HG03045 (cell line): ENCODE measurements around the gene YPEL3.
"Not testable (repeated sequence)": the region's sequence is repeated elsewhere in the genome, so short reads cannot be mapped to it uniquely, and the experiment has no call there.

Experiments used
- ATAC-seq: cut with Tn5 transposase; IDR thresholded peaks from one replicate; pipeline ENCODE4 v1.9.1; 2021; ENCODE audit warnings: mild to moderate bottlenecking, moderate library complexity; ENCODE audit not compliant: unreplicated experiment

Gene YPEL3

GRCh38 chr16:30096105-30096861, at the start of gene YPEL3:
YPEL3 (minus strand) TSS chr16:30096213; CDS start chr16:30095482, 731 bp downstream.
- peak; percentile 55 for ATAC-seq

GRCh38 chr16:30145657-30146056, 49.6 kb upstream of the YPEL3 start:
- ATAC-seq: no peak

GRCh38 chr16:30144917-30145316, 48.9 kb upstream of the YPEL3 start:
- no peak for ATAC-seq

- ATAC-seq: no peak
These were observed 48.0 kb upstream of the YPEL3 start for GRCh38 chr16:30144017-30144416.

- ATAC-seq: no peak
These were observed 47.3 kb upstream of the YPEL3 start for GRCh38 chr16:30143347-30143702.

GRCh38 chr16:30142672-30143346, 46.8 kb upstream of the YPEL3 start:
- ATAC-seq: no peak

GRCh38 chr16:30141750-30142149, 45.7 kb upstream of the YPEL3 start:
- no peak for ATAC-seq

- ATAC-seq: no peak
These were observed 43.8 kb upstream of the YPEL3 start for GRCh38 chr16:30139583-30140481.

- ATAC-seq: no peak
These were observed 41.9 kb upstream of the YPEL3 start for GRCh38 chr16:30137897-30138296.

- no peak for ATAC-seq
These were observed 41.1 kb upstream of the YPEL3 start for GRCh38 chr16:30136971-30137605.

GRCh38 chr16:30132591-30132990, 36.6 kb upstream of the YPEL3 start:
- ATAC-seq: no peak

GRCh38 chr16:30131869-30132475, 36.0 kb upstream of the YPEL3 start:
- no peak for ATAC-seq

- ATAC-seq: no peak
These were observed 32.0 kb upstream of the YPEL3 start for GRCh38 chr16:30127993-30128392.

GRCh38 chr16:30125690-30126089, 29.7 kb upstream of the YPEL3 start:
- not testable (repeated sequence) for ATAC-seq

GRCh38 chr16:30124985-30125379, 29.0 kb upstream of the YPEL3 start:
- ATAC-seq: no peak

GRCh38 chr16:30122604-30123160, 26.7 kb upstream of the YPEL3 start:
- ATAC-seq: no peak

- ATAC-seq: no peak
These were observed 25.9 kb upstream of the YPEL3 start for GRCh38 chr16:30121741-30122571.

- ATAC-seq: no peak
These were observed 24.5 kb upstream of the YPEL3 start for GRCh38 chr16:30120340-30121105.

- ATAC-seq: no peak
These were observed 23.4 kb upstream of the YPEL3 start for GRCh38 chr16:30119428-30119827.
